ENCODE measurements around the gene RNU1-3. TPM values are rescaled to one million over a fixed set of nuclear protein-coding genes. Genes with fewer than 3 reads are reported as not detected.
"Not testable (repeated sequence)": the region's sequence is repeated elsewhere in the genome, so short reads cannot be mapped to it uniquely, and the experiment has no call there.

RNU1-3 gene
- total RNA-seq, 1 donor = under 0.01 TPM

GRCh38 chr1:16684152-16684551, 17.4 kb upstream of the RNU1-3 start:
- H3K4me1 ChIP-seq (ENCODE audit: insufficient read depth, low read length); H3K9me3 ChIP-seq (ENCODE audit: low read depth, low read length): not testable (repeated sequence)
- H3K27me3 ChIP-seq (ENCODE audit: insufficient read depth, low read length) = peaks cover 23% of the 10 kb centered on the region

GRCh38 chr1:16682803-16683202, 16.1 kb upstream of the RNU1-3 start:
- not testable (repeated sequence) for H3K9me3 ChIP-seq (ENCODE audit: low read depth, low read length); H3K4me1 ChIP-seq (ENCODE audit: insufficient read depth, low read length); H3K4me3 ChIP-seq (ENCODE audit: low read length)
- peaks cover 23% of the 10 kb centered on the region for H3K27me3 ChIP-seq (ENCODE audit: insufficient read depth, low read length)

More at GRCh38 chr1:16684152-16684551, 17.4 kb upstream of the RNU1-3 start:
- H3K4me3 ChIP-seq (ENCODE audit: low read length) = not testable (repeated sequence)

- H3K4me1 ChIP-seq (ENCODE audit: insufficient read depth, low read length) = peaks cover 17% of the 10 kb centered on the region
- peaks cover 13% of the 10 kb centered on the region for H3K27me3 ChIP-seq (ENCODE audit: insufficient read depth, low read length)
- H3K4me3 ChIP-seq (ENCODE audit: low read length); H3K9me3 ChIP-seq (ENCODE audit: low read depth, low read length): not testable (repeated sequence)
These were observed 13.6 kb upstream of the RNU1-3 start for GRCh38 chr1:16680366-16680765.

- Histone ChIP-seq H3K4me3 (ENCODE audit: low read length) (no peak overlapping the region), H3K27me3 (ENCODE audit: insufficient read depth, low read length) (peaks cover 2% of the 10 kb centered on the region), H3K9me3 (ENCODE audit: low read depth, low read length) (no peaks in the 10 kb centered on the region), H3K4me1 (ENCODE audit: insufficient read depth, low read length) (peaks cover 17% of the 10 kb centered on the region)
These were observed 11.0 kb upstream of the RNU1-3 start for GRCh38 chr1:16677552-16678431.

GRCh38 chr1:16676661-16677523, 10.1 kb upstream of the RNU1-3 start:
- H3K4me1 ChIP-seq (ENCODE audit: insufficient read depth, low read length) = peaks cover 17% of the 10 kb centered on the region
- not testable (repeated sequence) for H3K27me3 ChIP-seq (ENCODE audit: insufficient read depth, low read length); H3K4me3 ChIP-seq (ENCODE audit: low read length); H3K9me3 ChIP-seq (ENCODE audit: low read depth, low read length)

- not testable (repeated sequence) for H3K27me3 ChIP-seq (ENCODE audit: insufficient read depth, low read length)
These were observed 8.4 kb upstream of the RNU1-3 start for GRCh38 chr1:16675118-16675510.

GRCh38 chr1:16673976-16674375, 7.2 kb upstream of the RNU1-3 start:
- not testable (repeated sequence) for H3K4me3 ChIP-seq (ENCODE audit: low read length); H3K27me3 ChIP-seq (ENCODE audit: insufficient read depth, low read length); H3K9me3 ChIP-seq (ENCODE audit: low read depth, low read length)
- peaks cover 17% of the 10 kb centered on the region for H3K4me1 ChIP-seq (ENCODE audit: insufficient read depth, low read length)

More at GRCh38 chr1:16675118-16675510, 8.4 kb upstream of the RNU1-3 start:
- H3K9me3 ChIP-seq (ENCODE audit: low read depth, low read length); H3K4me3 ChIP-seq (ENCODE audit: low read length): not testable (repeated sequence)
- H3K4me1 ChIP-seq (ENCODE audit: insufficient read depth, low read length) = peaks cover 17% of the 10 kb centered on the region

GRCh38 chr1:16665836-16666235, 912 bp downstream of the RNU1-3 start:
- not testable (repeated sequence) for H3K4me3 ChIP-seq (ENCODE audit: low read length); H3K27me3 ChIP-seq (ENCODE audit: insufficient read depth, low read length); H3K9me3 ChIP-seq (ENCODE audit: low read depth, low read length); H3K4me1 ChIP-seq (ENCODE audit: insufficient read depth, low read length)

- not testable (repeated sequence) for H3K4me1 ChIP-seq (ENCODE audit: insufficient read depth, low read length); H3K9me3 ChIP-seq (ENCODE audit: low read depth, low read length); H3K4me3 ChIP-seq (ENCODE audit: low read length); H3K27me3 ChIP-seq (ENCODE audit: insufficient read depth, low read length)
These were observed 8.5 kb downstream of the RNU1-3 start for GRCh38 chr1:16658234-16658633.

- not testable (repeated sequence) for H3K9me3 ChIP-seq (ENCODE audit: low read depth, low read length); H3K27me3 ChIP-seq (ENCODE audit: insufficient read depth, low read length); H3K4me3 ChIP-seq (ENCODE audit: low read length); H3K4me1 ChIP-seq (ENCODE audit: insufficient read depth, low read length)
These were observed 9.6 kb downstream of the RNU1-3 start for GRCh38 chr1:16656981-16657683.

GRCh38 chr1:16656574-16656973, 10.2 kb downstream of the RNU1-3 start:
- not testable (repeated sequence) for H3K4me3 ChIP-seq (ENCODE audit: low read length); H3K9me3 ChIP-seq (ENCODE audit: low read depth, low read length); H3K27me3 ChIP-seq (ENCODE audit: insufficient read depth, low read length); H3K4me1 ChIP-seq (ENCODE audit: insufficient read depth, low read length)

GRCh38 chr1:16651560-16651959, 15.2 kb downstream of the RNU1-3 start:
- H3K27me3 ChIP-seq (ENCODE audit: insufficient read depth, low read length); H3K4me1 ChIP-seq (ENCODE audit: insufficient read depth, low read length); H3K9me3 ChIP-seq (ENCODE audit: low read depth, low read length); H3K4me3 ChIP-seq (ENCODE audit: low read length): not testable (repeated sequence)

GRCh38 chr1:16649960-16650359, 16.8 kb downstream of the RNU1-3 start:
- not testable (repeated sequence) for H3K9me3 ChIP-seq (ENCODE audit: low read depth, low read length); H3K4me3 ChIP-seq (ENCODE audit: low read length); H3K27me3 ChIP-seq (ENCODE audit: insufficient read depth, low read length); H3K4me1 ChIP-seq (ENCODE audit: insufficient read depth, low read length)

GRCh38 chr1:16649390-16649789, 17.4 kb downstream of the RNU1-3 start:
- H3K9me3 ChIP-seq (ENCODE audit: low read depth, low read length); H3K4me3 ChIP-seq (ENCODE audit: low read length); H3K27me3 ChIP-seq (ENCODE audit: insufficient read depth, low read length): not testable (repeated sequence)
- peaks cover 11% of the 10 kb centered on the region for H3K4me1 ChIP-seq (ENCODE audit: insufficient read depth, low read length)

GRCh38 chr1:16648756-16649155, 18.0 kb downstream of the RNU1-3 start:
- H3K27me3 ChIP-seq (ENCODE audit: insufficient read depth, low read length); H3K4me3 ChIP-seq (ENCODE audit: low read length); H3K9me3 ChIP-seq (ENCODE audit: low read depth, low read length): not testable (repeated sequence)
- H3K4me1 ChIP-seq (ENCODE audit: insufficient read depth, low read length) = peaks cover 17% of the 10 kb centered on the region

Measured in mononuclear cell (primary cell).